ENCODE measurements around the gene NPLOC4. TPM values are rescaled to one million over a fixed set of nuclear protein-coding genes. Genes with fewer than 3 reads are reported as not detected.
"Not testable (repeated sequence)": the region's sequence is repeated elsewhere in the genome, so short reads cannot be mapped to it uniquely, and the experiment has no call there.

NPLOC4 gene
- total RNA-seq, 2 donors from 2014 or later: 43.8 to 63.0 TPM

- intact Hi-C loops (cut with DNase I): no loop called here
- no peaks in the 10 kb centered on the region for H3K36me3 ChIP-seq (replicated peaks in 1 of 2; ENCODE audit: insufficient read depth in 1 of 2, low read depth in 2 of 2)
- DNase-seq (no peak), ATAC-seq (no peak)
- 77 to 83% methylated on average over 6 to 11 of the region's 11 CpGs for WGBS, 2 donors
- H3K27me3 ChIP-seq: no peaks in the 10 kb centered on the region
- peaks cover 32% of the 10 kb centered on the region for H3K4me1 ChIP-seq
- no peak overlapping the region for H3K27ac ChIP-seq
- TF ChIP-seq POLR2A (IDR thresholded peaks at IDR 0.05): no peak
- TF ChIP-seq CTCF (IDR thresholded peaks at IDR 0.05): no peak
- no peaks in the 10 kb centered on the region for H3K9me3 ChIP-seq
- H3K4me3 ChIP-seq: no peak overlapping the region
These were observed 43.2 kb upstream of the NPLOC4 start for GRCh38 chr17:81680150-81680549.

GRCh38 chr17:81676906-81677305 is 40.0 kb upstream of the NPLOC4 start:
- Histone ChIP-seq H3K4me1 (peaks cover 13% of the 10 kb centered on the region), H3K27ac (no peak overlapping the region), H3K36me3 (replicated peaks in 1 of 2; ENCODE audit: insufficient read depth in 1 of 2, low read depth in 2 of 2) (peaks cover 0 to 11% of the 10 kb centered on the region in 2 donors), H3K9me3 (no peaks in the 10 kb centered on the region), H3K4me3 (no peak overlapping the region), H3K27me3 (no peaks in the 10 kb centered on the region)
- no peak for ATAC-seq
- no peak for DNase-seq
- WGBS, 2 donors: 81 to 97% methylated on average over 7 to 17 of the region's 17 CpGs
- TF ChIP-seq POLR2A (IDR thresholded peaks at IDR 0.05): no peak
- no peak for TF ChIP-seq CTCF (IDR thresholded peaks at IDR 0.05)
- intact Hi-C loops (cut with DNase I): no loop called here

- H3K27ac ChIP-seq; intact Hi-C loops (cut with DNase I); H3K9me3 ChIP-seq; H3K27me3 ChIP-seq; ATAC-seq; H3K4me3 ChIP-seq; H3K4me1 ChIP-seq: not testable (repeated sequence)
- TF ChIP-seq CTCF (IDR thresholded peaks at IDR 0.05): peak; percentile 36 to 68 (median 65)
- H3K36me3 ChIP-seq (replicated peaks in 1 of 2; ENCODE audit: insufficient read depth in 1 of 2, low read depth in 2 of 2): peaks cover 0 to 18% of the 10 kb centered on the region in 2 donors
- 30 to 33% methylated on average over 16 to 18 of the region's 18 CpGs for WGBS, 2 donors
- peak; percentile 49 to 55 (median 52) for DNase-seq
These were observed 38.8 kb upstream of the NPLOC4 start for GRCh38 chr17:81675515-81676221.

- ATAC-seq: no peak
- peaks cover 0 to 20% of the 10 kb centered on the region in 2 donors for H3K36me3 ChIP-seq (replicated peaks in 1 of 2; ENCODE audit: insufficient read depth in 1 of 2, low read depth in 2 of 2)
- WGBS, 2 donors: 82 to 88% methylated on average over 18 of the region's 18 CpGs
These were observed 36.8 kb upstream of the NPLOC4 start for GRCh38 chr17:81673561-81674258.

More at GRCh38 chr17:81673561-81674258, 36.8 kb upstream of the NPLOC4 start:
- intact Hi-C loops (cut with DNase I): no loop called here
- no peak for DNase-seq
- Histone ChIP-seq H3K27me3 (no peaks in the 10 kb centered on the region), H3K27ac (no peak overlapping the region), H3K4me1 (no peaks in the 10 kb centered on the region), H3K9me3 (no peaks in the 10 kb centered on the region), H3K4me3 (no peak overlapping the region)
- TF ChIP-seq POLR2A (IDR thresholded peaks at IDR 0.05) (no peak), CTCF (IDR thresholded peaks at IDR 0.05) (no peak)

Measured in body of pancreas (tissue), 4 donors.